Dedifferentiated amniotic fluid mesenchymal stem cell (primary cell): ENCODE data around the gene DSCAM.
A peak's percentile ranks its signal among the peaks of the same experiment; 100 is the strongest.

Source experiments
- DNase-seq: peaks from one replicate; pipeline ENCODE4 v3.0.0-alpha.2; 2016; ENCODE audit errors: extremely low spot score

Gene DSCAM

DNA sequence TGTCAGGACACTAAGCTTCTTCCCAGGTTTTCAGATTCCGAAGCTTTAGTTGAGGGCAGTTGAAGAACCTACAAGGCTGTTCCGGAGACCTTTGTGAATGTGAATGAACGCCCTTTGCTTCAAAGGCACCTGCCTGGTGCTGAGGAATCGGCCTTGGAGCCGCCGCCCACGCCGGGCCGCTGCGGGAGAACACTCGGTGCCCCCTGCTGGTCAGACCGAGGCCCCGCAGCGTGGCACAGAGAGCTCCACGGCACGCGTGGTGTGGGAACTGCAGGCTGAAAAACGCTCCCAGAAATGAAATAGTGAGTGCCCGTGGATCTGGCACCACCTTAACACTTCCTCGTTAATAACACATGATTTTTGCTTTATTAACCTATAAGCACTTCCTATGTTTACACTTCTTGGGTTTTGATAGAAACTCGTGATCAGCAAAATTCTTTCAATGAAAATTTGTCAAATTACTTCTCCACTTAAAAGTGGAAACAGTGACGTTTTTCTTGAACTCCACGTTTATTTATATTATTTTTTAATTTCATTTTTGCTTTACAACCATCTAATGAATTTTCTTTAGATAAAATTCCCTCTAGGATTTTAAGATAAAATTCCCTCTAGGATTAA lies 460.6 kb downstream of the DSCAM start:
- peak; percentile 32 for DNase-seq

DNA sequence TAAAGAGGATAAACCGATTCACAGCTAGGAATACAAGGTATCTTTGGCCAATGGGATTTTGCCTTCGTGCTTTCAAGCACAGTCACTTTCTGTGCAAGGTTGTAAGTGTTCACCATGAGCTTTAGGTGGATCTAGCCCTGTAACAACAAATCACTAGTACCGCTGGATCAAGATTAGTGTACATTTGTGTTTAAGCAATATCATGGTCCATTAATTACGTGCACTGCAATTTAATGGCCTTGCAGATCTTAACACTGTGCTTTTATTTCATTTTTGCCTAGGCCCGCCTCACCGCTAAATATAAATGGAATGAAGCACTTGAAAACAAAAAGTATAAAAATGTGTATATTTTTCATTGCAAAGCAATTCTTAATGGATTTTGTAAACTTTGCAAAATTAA lies 461.1 kb downstream of the DSCAM start:
- no peak for DNase-seq

DNA sequence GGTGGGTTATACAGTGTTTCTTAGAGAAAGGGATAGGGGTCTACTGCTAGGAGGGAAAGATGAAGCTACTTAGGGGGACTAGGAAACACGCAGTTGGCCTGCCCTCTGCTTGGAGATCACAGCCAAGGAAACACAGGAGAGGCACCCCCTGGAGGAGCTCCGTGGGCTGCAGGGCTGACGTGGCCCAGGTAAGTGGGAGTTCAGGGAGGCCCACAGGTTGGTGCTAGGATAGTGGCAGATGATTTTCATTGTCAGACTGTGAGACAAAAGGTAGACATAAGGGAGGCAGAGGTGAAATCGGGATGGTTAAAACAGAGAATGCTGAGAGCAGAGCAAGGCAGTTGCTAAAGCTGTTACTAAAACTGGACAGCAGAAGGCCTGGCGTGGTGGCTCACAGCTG lies 463.0 kb downstream of the DSCAM start:
- DNase-seq, result no peak

DNA sequence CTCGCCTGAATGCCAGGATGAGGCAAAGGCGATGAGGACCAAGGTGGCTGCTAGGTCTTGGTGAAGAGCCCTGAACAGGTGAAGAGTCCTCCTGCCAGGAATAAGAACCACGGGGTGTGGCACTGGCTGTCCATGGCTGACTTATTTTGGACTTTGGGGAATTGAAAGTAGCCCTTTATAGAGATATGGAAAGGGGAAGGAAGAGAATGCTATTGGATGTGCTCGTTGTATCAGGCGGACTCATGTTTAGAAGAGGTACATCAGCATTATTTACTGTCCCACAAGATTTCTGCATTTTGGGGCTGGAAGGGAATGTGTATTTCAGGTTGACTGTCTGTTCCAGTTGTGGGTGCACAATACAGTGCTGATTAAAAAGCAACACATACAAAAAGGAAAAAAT lies 465.8 kb downstream of the DSCAM start:
- DNase-seq, result no peak

DNA sequence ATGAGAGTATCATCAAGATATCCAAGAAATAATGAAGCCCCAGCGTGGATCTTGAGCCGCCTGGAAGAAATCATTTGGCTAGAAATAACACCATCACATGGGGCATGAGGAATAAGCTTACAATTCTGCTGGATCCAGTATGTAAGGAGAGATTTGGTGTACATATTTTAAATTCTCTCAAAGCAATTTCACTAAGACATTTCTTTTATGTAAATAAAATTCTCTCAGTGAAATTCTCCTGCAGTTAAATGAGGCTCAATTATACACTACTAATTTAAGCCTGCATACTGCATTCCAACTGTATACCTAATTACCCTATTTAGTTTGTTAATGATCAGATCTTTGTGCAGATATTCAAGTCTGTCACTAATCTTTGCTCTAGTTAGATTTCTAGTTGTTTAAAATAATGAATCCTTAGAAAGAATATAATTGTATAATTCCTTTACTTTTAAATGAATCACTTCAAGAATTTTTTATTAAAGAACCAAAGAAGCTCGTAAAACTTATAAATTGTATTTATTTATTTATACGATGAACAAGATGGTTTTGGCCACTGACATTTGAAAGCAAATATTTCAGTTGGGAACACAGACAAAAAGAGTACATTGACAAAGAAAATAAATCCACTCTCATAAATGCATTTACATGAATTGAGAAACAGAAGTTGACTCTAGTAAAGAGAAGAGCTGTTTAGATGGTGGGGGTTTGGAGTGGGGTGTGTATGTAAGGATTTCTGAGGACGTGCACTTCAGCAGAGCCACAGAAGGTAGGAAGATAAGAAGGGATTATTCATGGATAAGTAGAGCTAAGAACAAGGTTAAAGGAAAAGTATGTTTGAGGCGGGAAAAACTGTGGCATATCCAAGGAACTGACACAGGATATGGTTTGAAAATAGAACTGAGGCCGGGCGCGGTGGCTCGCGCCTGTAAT lies 466.8 kb downstream of the DSCAM start:
- no peak for DNase-seq

DNA sequence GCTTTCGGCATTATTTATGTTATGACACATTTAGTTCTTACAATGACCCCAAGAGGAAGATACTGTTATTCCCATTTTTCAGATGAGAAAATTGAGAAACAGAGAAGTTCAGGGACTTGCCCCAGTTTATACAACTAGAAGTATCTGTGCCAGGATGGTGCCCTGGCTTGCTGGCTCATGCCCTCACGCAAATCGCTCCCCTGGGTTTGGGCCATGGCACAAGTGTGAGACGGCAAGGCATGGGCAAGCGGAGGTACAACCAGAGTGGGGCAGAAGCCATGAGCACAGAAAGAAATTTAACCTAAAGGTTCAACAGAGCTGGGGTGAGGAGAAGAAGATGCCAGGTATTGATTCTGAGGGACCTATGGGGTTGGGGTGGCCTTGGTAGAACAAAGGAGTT lies 469.8 kb downstream of the DSCAM start:
- no peak for DNase-seq

DNA sequence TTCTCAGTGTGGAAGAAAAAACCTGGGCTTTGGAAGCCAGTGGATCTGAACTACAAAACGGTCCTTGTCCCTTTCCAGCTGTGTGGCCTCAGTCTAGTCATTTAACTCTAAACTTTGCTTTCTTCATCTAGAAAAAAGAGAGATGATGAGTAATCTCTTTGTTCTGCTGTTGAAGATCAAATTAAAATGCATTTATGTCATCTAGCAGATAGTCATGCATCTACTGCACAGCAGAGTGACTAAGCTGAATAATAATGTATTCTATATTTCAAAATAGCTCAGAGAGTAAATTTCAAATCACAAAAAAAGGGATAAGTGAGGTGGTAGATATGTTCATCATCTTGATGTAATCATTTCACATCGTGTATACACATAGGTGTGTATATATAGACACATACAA lies 473.2 kb downstream of the DSCAM start:
- DNase-seq, result peak; percentile 31

DNA sequence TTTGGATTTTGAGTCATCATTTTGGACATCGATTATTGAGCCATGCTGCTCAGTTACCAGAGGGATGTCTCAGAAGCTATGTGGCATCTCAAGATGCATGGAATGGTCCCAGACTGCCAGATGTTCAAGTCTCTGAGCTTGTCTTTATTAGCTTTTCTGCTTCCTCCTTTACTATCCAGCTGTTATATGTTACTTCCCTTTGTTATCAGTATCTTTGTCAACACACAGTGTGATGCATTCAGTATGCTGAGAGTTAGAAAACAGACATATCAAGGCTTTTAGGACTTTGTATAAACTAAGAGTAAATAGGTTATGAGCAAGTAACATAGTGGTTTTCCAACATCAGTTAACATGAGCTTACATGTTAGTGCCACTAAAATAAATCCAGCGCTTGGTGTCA lies 474.5 kb downstream of the DSCAM start:
- DNase-seq, result no peak

DNA sequence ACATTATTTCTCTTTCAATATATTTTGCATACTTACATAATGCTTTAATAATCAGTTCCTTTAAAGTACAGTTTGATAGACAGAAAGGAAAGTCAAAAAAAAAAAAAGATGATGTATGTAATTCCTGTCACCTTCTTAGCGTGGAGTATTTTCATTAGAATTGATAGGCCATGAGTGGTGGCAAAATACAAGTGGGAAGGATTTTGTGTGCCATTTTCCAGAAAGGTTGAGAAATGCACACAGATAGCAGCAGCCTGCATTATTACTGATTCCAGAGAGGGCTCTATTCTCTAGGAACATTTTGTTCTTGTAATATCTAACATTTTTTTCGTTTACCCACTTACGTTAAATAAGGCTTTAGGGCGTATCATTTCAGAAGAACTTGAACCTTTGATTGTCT lies 475.6 kb downstream of the DSCAM start:
- DNase-seq, result no peak

DNA sequence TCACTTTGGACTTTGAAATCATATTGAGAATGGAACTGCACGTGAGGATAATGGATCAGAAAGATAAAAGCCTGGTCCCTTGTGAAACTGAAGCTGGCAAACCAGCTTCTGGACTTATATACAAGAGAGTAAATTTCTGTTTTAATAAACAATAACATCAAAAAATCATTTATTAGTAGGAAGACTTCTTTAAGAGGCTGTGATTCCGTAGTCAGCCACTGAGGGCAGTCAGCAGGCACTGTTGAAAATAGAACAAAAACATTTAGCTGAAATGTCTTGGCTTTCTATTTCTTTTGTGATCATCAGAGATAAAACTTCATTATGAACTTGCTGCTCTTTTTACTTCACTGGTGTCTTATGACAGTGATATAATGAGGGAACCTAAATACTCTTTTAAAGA lies 490.3 kb downstream of the DSCAM start:
- no peak for DNase-seq

DNA sequence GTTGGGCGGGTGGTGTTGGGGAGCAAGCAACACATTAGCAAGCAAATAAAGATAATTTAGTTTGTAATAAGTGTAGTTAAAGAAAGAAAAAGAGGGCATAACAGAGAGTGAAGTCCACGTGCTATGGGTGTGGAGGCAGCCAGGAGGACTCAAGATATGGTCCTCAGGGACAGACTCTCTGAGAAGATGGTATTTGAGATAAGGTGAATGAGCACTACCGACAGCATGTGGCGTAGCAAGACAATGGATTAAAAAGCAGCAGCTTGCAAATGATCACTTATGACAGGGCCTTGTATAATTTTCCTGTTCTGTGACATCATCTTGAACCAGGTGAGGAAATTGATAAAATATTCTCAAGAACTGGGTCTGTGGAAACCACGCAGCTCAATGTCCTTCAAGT lies 491.9 kb downstream of the DSCAM start:
- no peak for DNase-seq

DNA sequence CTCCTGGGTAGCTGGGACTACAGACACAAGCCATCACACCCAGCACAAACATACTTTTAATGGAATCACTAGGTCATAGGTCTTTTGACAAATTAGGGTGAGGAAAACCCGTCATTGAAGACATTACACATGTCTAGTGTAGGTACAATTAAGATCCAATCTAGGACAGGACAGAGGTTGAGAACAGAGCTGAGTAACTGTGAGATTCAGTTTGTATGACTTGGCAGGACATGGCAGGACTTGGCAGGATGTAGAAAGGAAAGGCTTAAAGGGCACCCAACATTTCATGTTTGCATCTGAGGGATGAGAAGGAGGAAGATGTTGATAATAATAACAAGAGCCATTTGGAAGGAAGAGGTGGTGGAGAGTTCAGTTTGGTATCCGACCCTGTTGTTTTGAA lies 496.0 kb downstream of the DSCAM start:
- DNase-seq, result no peak

DNA sequence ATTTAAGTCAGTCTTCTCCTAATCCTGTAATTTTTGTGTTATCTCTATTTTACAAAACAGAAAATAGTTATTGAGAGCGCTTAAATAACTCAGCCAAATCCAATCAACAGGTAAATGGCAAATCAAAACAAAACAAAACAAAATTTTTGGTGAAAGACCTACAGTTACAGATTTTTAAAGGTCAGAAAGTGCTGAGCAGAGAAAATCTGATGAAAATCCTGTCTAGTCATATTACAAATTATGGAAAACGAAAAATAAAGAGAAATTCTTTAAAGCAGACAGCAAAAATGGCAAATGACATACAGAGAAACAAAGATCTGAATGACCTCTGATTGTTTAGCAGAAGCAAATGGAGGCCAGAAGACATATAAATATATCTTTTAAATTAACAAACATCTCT lies 497.4 kb downstream of the DSCAM start:
- no peak for DNase-seq

DNA sequence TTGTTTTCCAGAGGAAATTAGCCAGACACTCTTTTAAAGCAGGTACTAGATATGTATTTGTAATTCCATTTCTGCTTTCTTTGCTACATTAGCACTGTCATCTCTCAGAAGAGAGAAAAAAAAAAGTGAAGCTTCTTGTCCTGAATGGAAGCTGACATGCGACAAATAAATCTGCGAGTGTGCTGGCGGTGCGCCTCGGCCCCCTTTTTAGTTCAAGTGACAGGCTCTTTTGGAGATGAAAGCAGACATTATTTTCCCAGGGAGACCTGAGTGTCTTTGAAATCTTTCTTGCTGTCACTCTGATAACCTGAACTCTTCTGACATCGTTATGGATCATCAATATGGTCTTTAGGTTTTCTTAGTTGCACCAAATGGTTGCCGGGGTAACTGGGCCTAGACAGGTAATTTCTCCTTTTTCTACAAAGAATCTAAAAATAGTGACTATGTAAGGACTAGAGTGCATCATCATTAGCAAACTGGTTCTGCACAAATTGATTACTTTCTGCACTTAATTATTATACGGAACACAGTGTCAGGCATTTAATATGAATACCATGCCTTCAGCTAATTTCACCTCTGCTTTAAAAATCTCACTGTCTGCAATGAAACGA lies 501.1 kb downstream of the DSCAM start:
- DNase-seq, result no peak

DNA sequence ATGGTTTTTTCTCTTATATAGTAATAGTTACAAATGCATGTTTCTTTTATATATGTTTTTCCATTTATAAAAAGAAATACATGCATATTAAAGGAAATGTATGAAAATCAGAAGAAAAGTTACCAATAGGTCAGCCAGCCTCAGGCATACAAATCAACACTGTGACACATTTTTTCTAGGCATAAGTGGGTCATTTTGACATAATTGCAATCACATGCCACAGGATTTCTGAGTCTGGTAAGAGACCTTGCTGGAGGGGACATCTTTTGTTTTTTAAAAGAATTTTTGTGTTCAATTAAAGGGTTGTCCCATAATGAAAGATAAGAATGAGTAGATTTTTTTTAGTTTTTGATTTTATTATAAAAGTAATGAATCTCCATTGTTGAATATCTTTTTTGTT lies 506.6 kb downstream of the DSCAM start:
- DNase-seq, result no peak

DNA sequence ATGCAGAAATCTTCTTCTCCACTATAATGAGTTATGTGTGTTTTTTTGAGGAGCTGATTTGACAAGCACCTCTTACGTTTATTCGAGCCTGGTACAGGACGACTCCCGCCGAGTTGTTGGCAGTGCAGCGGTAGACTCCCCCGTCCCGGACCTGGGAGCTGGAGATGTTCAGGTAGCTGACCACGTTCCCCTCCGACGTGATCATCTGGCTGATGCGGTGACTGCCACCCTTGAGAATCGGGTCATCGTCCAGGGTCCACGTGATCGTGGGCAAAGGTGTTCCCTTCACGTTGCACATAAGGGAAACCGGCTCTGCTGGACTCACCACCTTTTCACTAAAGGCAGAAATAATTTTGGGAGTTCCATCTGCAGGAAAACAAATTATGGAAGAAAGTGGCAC lies 507.9 kb downstream of the DSCAM start:
- no peak for DNase-seq

DNA sequence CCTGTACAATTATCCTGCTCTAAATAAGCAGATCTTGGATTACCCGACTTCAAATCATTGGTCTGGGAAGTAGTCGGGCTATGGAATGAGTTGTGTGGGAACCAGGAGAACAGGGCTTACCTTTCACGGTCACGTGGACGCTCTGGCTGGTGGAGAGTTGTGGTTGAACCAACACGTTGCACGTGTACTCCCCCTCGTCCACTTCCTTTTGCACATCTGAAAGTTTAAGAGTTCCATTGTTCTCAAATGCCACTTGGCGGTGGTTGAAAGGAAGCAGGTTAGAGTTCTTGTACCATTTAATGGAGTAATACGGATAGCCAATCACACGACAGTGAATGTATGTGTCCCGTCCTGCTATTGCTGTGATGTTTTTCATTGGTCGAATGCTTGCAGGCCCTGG lies 509.0 kb downstream of the DSCAM start:
- DNase-seq, result no peak

DNA sequence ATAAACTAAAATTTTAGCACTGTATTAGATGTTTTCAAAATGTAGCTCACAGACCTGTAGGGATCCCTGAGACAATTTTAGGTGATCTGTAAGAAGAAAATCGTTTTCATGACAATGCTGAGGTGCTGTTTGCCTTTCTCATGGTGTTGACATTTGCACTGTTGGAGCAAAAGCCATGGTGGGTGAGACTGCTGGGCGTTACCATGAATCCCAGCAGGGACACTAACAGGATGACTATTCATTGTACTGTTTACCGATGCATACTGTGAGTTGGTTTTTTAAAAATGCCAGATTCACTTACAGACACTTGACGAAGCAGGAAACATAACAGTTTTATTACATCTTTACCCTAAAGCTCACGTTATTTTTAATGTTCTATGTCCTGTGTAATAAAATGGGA lies 511.3 kb downstream of the DSCAM start:
- DNase-seq, result no peak

DNA sequence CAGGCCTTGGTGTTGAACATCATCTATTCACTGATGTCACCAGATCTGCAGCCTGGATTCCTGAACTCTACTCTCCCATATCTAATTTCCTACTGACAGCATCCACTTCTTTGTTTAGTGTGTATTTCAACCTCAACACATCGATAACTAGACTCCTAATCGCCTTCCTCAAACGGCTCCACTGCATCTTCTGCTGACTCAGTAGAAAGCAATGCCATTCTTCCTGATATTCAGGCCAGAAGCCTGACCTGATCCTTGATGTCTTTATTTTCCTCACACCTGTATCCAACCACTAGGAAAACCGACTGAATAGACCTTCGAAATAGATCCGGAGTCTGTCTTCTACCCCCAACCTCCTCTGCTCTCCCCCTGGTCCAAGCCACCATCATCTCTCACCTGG lies 512.8 kb downstream of the DSCAM start:
- no peak for DNase-seq

DNA sequence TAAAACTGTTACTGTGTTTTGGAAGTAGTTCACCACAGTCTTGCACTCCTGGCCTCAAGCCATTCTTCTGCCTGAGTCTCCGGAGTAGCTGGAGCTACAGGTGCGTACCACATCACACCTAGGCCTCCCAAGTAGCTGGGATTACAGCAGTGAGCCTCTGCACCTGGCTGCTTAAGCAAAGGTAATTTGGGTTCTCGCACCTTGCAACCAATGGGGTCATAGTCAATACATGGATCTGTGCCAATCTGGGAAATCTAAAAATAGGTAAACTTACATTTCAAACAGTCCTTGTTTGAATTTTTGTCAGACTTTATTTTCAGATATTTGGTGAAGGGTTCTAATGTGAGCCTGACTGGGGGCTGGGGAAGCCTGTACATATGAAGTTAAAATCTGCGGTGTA lies 513.2 kb downstream of the DSCAM start:
- no peak for DNase-seq

DNA sequence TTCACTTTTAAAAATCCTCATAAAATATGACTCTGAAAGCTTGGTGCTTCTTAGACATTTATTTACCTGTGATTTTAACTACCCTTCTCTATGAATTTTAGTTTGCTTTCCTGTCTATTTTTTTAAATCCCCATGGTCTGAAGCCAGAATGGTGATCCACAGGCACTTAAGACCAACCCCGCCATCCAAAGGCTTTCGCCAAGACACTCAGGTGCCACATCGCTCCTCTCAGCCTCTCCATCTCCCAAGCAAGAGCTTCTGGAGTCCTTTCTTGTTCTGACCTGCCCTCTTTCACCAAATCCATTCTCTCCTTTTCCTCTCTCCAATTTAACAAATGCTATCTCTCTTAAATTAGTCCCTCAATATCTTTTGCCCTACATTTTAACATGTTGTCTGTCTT lies 515.2 kb downstream of the DSCAM start:
- DNase-seq, result no peak

DNA sequence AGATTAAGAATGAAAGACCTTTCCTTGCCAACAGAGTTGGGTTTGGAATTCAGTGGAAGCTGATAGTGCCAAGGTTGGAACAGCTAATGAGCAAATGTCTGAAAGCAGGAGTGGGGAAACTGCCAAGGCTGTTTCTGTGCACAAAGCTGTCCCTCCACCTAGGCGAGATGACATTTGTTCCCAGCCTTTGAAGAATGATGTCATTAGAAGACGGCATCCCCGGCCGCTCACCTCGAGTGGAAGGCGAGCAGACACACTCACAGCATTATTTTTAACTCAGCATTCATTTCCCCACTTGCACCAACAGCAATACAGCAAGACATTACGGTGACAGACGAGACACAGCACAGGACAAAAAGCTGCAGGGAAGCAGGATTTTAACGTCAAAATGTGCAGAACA lies 515.8 kb downstream of the DSCAM start:
- DNase-seq, result no peak

DNA sequence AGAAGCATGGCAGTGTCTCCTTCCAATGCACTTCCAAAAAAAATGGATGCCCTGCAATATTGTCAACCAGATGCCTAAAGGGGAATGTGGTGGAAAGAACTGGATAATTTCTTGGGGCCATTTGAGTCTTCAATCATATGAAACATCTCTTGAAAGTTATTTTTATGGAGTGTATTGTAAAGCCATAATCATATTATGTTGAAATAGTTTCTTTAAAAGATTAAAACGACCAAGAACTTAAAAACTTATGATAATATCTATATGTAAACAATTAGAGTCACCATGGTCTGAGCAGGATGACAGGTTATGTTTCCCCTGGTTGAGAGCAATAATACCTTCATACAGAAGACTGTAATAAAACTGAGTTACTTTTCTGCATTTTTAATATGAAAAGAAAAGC lies 522.6 kb downstream of the DSCAM start:
- no peak for DNase-seq
